GM12878 (cell line): ENCODE results near the gene TSPEAR. TPM values are rescaled to one million over a fixed set of nuclear protein-coding genes. Genes with fewer than 3 reads are reported as not detected.

ENCODE experiments used
- ATAC-seq: fragments of 200-7000 bp; cut with Tn5 transposase; 3 replicates; pipeline ENCODE4 v1.9.1; 2020; ENCODE audit warnings: mild to moderate bottlenecking, moderate library complexity
- BruUV-seq: library from RNA; stranded (reverse); fragments of 400-500 nt; replicated peaks from 2 replicates; lab custom pipeline; 2021; lab: Mats Ljungman, UMichigan
- CTCF ChIA-PET: fragments of 300-600 bp; sonication (Branson Sonifier 250); formaldehyde crosslinking; extraction: SDS; loops from one replicate; lab custom pipeline; 2021; ENCODE audit warnings: inconsistent platforms; lab: Yijun Ruan, JAX
- POLR2A ChIA-PET: fragments of 350-600 bp; formaldehyde crosslinking; extraction: SDS; loops from one replicate; lab custom pipeline; 2021; ENCODE audit warnings: inconsistent platforms; lab: Charles Lee
- RAD21 ChIA-PET: fragments of 300-600 bp; sonication (Branson Sonifier 250); formaldehyde crosslinking; loops from one replicate; lab custom pipeline; 2023; ENCODE audit warnings: antibody characterized with exemption; ENCODE audit not compliant: unreplicated experiment; lab: Charles Lee
- SMC1A ChIA-PET: fragments of 300-600 bp; sonication (Branson Sonifier 250); formaldehyde crosslinking; loops from one replicate; lab custom pipeline; 2023; ENCODE audit not compliant: unreplicated experiment, uncharacterized antibody; lab: Charles Lee
- DNase-seq: peaks from one replicate; pipeline ENCODE4 v3.0.0-alpha.2; 2011; ENCODE audit warnings: low read depth, low spot score
- FAIRE-seq: peaks from 3 replicates; lab custom pipeline; 2011; peaks lifted over from hg19 to GRCh38; lab: Jason Lieb, UNC
- H2AFZ ChIP-seq: 2 replicates; pipeline ENCODE4 v1.6.0; 2011; ENCODE audit warnings: low read depth, low read length, control low read depth; ENCODE audit not compliant: control insufficient read depth
- H3K27ac ChIP-seq: 2 replicates; pipeline ENCODE4 v1.5.1; 2011; ENCODE audit warnings: control low read depth; ENCODE audit not compliant: control insufficient read depth, insufficient read depth
- H3K27me3 ChIP-seq, 2 experiments: replicated peaks in 1 of 2; 2 replicates each; pipeline versions ENCODE4 v1.6.0 to v1.6.1; 2011; ENCODE audit warnings: low read length in 1 of 2; ENCODE audit not compliant: control insufficient read depth in 2 of 2, insufficient read depth in 2 of 2
- H3K36me3 ChIP-seq, 2 experiments: 2 replicates each; pipeline ENCODE4 v1.5.1; 2011; ENCODE audit warnings: low read length in 1 of 2; ENCODE audit not compliant: control insufficient read depth in 2 of 2, insufficient read depth in 2 of 2
- H3K4me1 ChIP-seq: 2 replicates; pipeline ENCODE4 v1.6.1; 2011; ENCODE audit warnings: mild to moderate bottlenecking, low read length, moderate library complexity, mixed read lengths; ENCODE audit not compliant: control insufficient read depth, insufficient read depth
- H3K4me2 ChIP-seq: 2 replicates; pipeline ENCODE4 v1.6.0; 2011; ENCODE audit warnings: control low read depth; ENCODE audit not compliant: control insufficient read depth, insufficient read depth
- H3K4me3 ChIP-seq: fragments of 200-600 bp; sonication (generic); 2 replicates; pipeline ENCODE4 v1.5.1; 2016
- H3K79me2 ChIP-seq: 2 replicates; pipeline ENCODE4 v1.6.0; 2011; ENCODE audit warnings: low read length; ENCODE audit not compliant: control insufficient read depth, insufficient read depth
- H3K9ac ChIP-seq: 2 replicates; pipeline ENCODE4 v1.8.0; 2011; ENCODE audit warnings: low read length, control low read depth, mixed read lengths; ENCODE audit not compliant: control insufficient read depth, insufficient read depth
- H3K9me3 ChIP-seq: replicated peaks from 3 replicates; pipeline ENCODE4 v1.5.1; 2011; ENCODE audit warnings: mild to moderate bottlenecking, low read length; ENCODE audit not compliant: control insufficient read depth, insufficient read depth
- H4K20me1 ChIP-seq: 2 replicates; pipeline ENCODE4 v1.6.0; 2011; ENCODE audit not compliant: control insufficient read depth, insufficient read depth
- ATF7 ChIP-seq: fragments of 450-650 bp; IDR thresholded peaks from 2 replicates; pipeline ENCODE4 v1.6.1; 2016; ENCODE audit warnings: low read depth, mild to moderate bottlenecking
- CHD2 ChIP-seq: IDR thresholded peaks from 2 replicates; pipeline ENCODE4 v1.6.1; 2011; ENCODE audit warnings: low read depth, low read length, improper control_type of control experiment, borderline replicate concordance
- ETV6 ChIP-seq, 2 experiments: fragments of 450-650 bp in 1 of 2; IDR thresholded peaks in 1 of 2; conservative IDR thresholded peaks in 1 of 2; 2 replicates each; pipeline ENCODE4 v1.6.1; 2014; ENCODE audit warnings: antibody characterized with exemption in 1 of 2, borderline replicate concordance in 1 of 2, low read depth in 1 of 2, mild to moderate bottlenecking in 1 of 2, moderate library complexity in 1 of 2
- HDAC2 ChIP-seq: fragments of 200-600 bp; sonication (generic); IDR thresholded peaks from 2 replicates; pipeline ENCODE4 v1.6.1; 2017
- NR2F1 ChIP-seq: fragments of 450-650 bp; conservative IDR thresholded peaks from 2 replicates; pipeline ENCODE4 v1.6.1; 2017; ENCODE audit warnings: mild to moderate bottlenecking
- RELB ChIP-seq: fragments of 450-650 bp; IDR thresholded peaks from 2 replicates; pipeline ENCODE4 v1.6.1; 2017; ENCODE audit warnings: low read depth, mild to moderate bottlenecking, moderate library complexity
- REST ChIP-seq: IDR thresholded peaks from 2 replicates; pipeline ENCODE4 v1.6.1; 2012; ENCODE audit warnings: mild to moderate bottlenecking, low read depth, low read length
- RUNX3 ChIP-seq: IDR thresholded peaks from 2 replicates; pipeline ENCODE4 v1.6.1; 2012; ENCODE audit warnings: low read length, inconsistent platforms
- SMAD5 ChIP-seq: IDR thresholded peaks from 2 replicates; pipeline ENCODE4 v1.6.1; 2016; ENCODE audit warnings: antibody characterized with exemption, low read depth
- TBL1XR1 ChIP-seq: IDR thresholded peaks from 2 replicates; pipeline ENCODE4 v1.6.1; 2012; ENCODE audit warnings: low read depth, low read length, improper control_type of control experiment
- WGBS: methylation state at CpG from one replicate; pipeline ENCODE4 v1.1.6; 2016; ENCODE audit warnings: low lambda C conversion rate; ENCODE audit not compliant: insufficient replicate concordance, insufficient coverage; ENCODE audit errors: missing lambda C conversion rate; 5-methylcytosine and 5-hydroxymethylcytosine counted together
- in situ Hi-C: fragments of 300-500 bp; cut with MboI; formaldehyde crosslinking; loops from 9 replicates; pipeline ENCODE4 v1.14.3; 2018; ENCODE audit warnings: mixed read lengths
- intact Hi-C: fragments of 100-400 bp; cut with micrococcal nuclease; formaldehyde crosslinking; loops from one replicate; pipeline ENCODE4 v1.14.2; 2022; ENCODE audit not compliant: unreplicated experiment
- polyA plus RNA-seq, 11 experiments: library from polyadenylated mRNA; depleted of rRNA in 4 of 11; unstranded in 6 of 11; stranded (reverse) in 5 of 11; fragments of >200 nt; fragmentation: Nextera tagmentation in 4 of 11; fragmentation: Illumina TruSeq in 1 of 11; extraction: Ambion mirVana in 4 of 11; extraction: Trizol in 1 of 11; gene quantifications; 1 replicate in 1 of 11; 2 replicates in 10 of 11; pipeline versions ENCODE4 v1.2.1 to v1.2.3, GENCODE V29; 2011 to 2016; ENCODE audit warnings: inconsistent platforms in 2 of 11, missing spikeins in 2 of 11, low read depth in 1 of 11
- total RNA-seq, 4 experiments: library from RNA; depleted of rRNA in 3 of 4; stranded (reverse); fragments of >200 nt in 3 of 4; fragmentation: Illumina TruSeq in 1 of 4; extraction: Trizol in 1 of 4; gene quantifications; 2 replicates each; pipeline versions ENCODE4 v1.2.1 to v1.2.3, GENCODE V29; 2013 to 2021

The TSPEAR gene
- total and polyA plus RNA-seq, 10 of the 15 experiments (the other 5 are each of a cell fraction or from before 2014, with no cell fraction given), result not detected

DNA sequence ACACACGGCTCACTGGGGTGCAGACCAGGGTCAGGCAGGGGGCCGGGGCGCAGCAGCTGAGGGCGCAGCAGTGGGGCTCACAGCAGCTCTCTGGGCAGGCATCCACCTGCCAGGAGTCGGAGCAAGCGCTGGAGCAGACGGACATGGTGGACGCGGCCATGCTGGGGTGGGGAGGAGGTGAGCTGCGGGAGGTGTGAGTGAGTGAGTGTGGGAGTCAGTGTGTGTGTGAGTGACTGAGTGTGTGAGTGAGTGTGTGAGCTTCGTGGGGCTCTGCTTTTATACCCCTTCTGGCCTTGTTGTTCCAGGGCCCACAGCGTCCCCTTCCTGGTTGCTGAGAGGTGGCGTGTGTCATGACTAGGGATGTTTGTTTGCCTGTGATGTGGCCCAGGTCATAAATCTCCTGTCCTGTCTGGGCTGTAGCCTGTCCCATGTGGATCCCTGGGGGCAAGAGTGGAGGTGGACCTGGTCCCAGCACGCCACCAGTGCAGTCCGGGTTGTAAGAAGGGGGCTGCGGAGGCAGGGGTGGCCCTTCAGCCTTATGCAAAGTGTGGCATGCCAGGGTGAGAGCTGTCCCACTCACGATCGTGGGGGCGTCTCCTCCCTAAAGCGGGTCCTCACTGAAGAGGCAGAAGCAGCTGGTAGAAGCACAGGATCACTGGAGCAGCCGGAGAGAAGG lies 171.2 kb downstream of the TSPEAR start, which contains the start of gene KRTAP10-1:
TSS of gene KRTAP10-1 (minus strand) at position 205 of the 676 bp plus-strand sequence. CDS start at position 160, 45 bp downstream.
- FAIRE-seq (no peak), DNase-seq (no peak), ATAC-seq (no peak)
- Histone ChIP-seq H3K4me2 (no peak within 1 kb of the TSS), H3K79me2 (no peaks in the 10 kb centered on the region), H3K9me3 (no peaks in the 10 kb centered on the region; the same call in 2 of the 3 replicates), H3K4me3 (no peak within 1 kb of the TSS), H3K27ac (no peak within 1 kb of the TSS), H3K9ac (no peak within 1 kb of the TSS), H3K27me3 (no peaks in the 10 kb centered on the region), H4K20me1 (no peaks in the 10 kb centered on the region), H3K4me1 (no peaks in the 10 kb centered on the region), H3K36me3 (no peaks in the 10 kb centered on the region), H2AFZ (no peak within 1 kb of the TSS)
- ChIA-PET POLR2A (no interaction called here), CTCF (interaction anchor here (0.6 kb wide), 1 partner anchor 27 kb away, joined by 3 read pairs; no protein-coding TSS in a partner anchor), SMC1A (no interaction called here), RAD21 (no interaction called here)
- WGBS, result 61% methylated on average over 21 of the region's 21 CpGs
- in situ Hi-C loops, result no loop called here
- intact Hi-C loops, result no loop called here
- TF ChIP-seq CHD2, result no peak
- no peak for TF ChIP-seq HDAC2
- no peak for TF ChIP-seq RUNX3
- no TSS peak for BruUV-seq

GRCh38 chr21:44539046-44539445 lies 172.3 kb downstream of the TSPEAR start:
- no peak for FAIRE-seq
- no peaks in the 10 kb centered on the region for H3K27me3 ChIP-seq
- no peak overlapping the region for H3K27ac ChIP-seq
- RAD21 ChIA-PET, result no interaction called here
- intact Hi-C loops (no loop called here), in situ Hi-C loops (no loop called here)
- H3K79me2 ChIP-seq, result no peaks in the 10 kb centered on the region
- CTCF ChIA-PET, result no interaction called here
- POLR2A ChIA-PET, result no interaction called here
- no peak for DNase-seq
- no peak overlapping the region for H2AFZ ChIP-seq
- 35% methylated on average over 8 of the region's 14 CpGs for WGBS
- no peak overlapping the region for H3K9ac ChIP-seq
- H3K4me3 ChIP-seq, result no peak overlapping the region
- TF ChIP-seq ATF7 (no peak), NR2F1 (no peak), ETV6 (conservative IDR thresholded peaks at IDR 0.05 in 1 of 2, IDR thresholded peaks at IDR 0.05 in 1 of 2; ENCODE audit: borderline replicate concordance in 1 of 2, low read depth in 1 of 2) (no peak), TBL1XR1 (no peak), RELB (no peak), REST (no peak), SMAD5 (no peak)
- TF ChIP-seq, all 136 proteins: peak for 0
- BruUV-seq, result no TSS peak
- Histone ChIP-seq H3K36me3 (no peaks in the 10 kb centered on the region), H4K20me1 (no peaks in the 10 kb centered on the region), H3K4me1 (no peaks in the 10 kb centered on the region), H3K4me2 (no peak overlapping the region), H3K9me3 (no peaks in the 10 kb centered on the region; the same call in 2 of the 3 replicates)
- SMC1A ChIA-PET, result no interaction called here
- ATAC-seq, result no peak
